Fibroblast of pulmonary artery (primary cell): ENCODE measurements around the gene MARCKS.

Experiments used
- DNase-seq: peaks from one replicate; pipeline ENCODE4 v3.0.0-alpha.2; 2010; ENCODE audit warnings: low read depth
- H3K4me3 ChIP-seq: replicated peaks from 2 replicates; pipeline ENCODE4 v1.5.1; 2011; ENCODE audit warnings: low read depth, mild to moderate bottlenecking, control low read depth, low read length, moderate library complexity
- CTCF ChIP-seq: IDR thresholded peaks from 2 replicates; pipeline ENCODE4 v1.5.1; 2011; ENCODE audit warnings: mild to moderate bottlenecking, control low read depth, low read length, inconsistent platforms; ENCODE audit errors: missing control alignments

MARCKS gene

GRCh38 chr6:113830140-113830539, 27.0 kb upstream of the MARCKS start:
- no peak for TF ChIP-seq CTCF
- no peak overlapping the region for H3K4me3 ChIP-seq

DNA sequence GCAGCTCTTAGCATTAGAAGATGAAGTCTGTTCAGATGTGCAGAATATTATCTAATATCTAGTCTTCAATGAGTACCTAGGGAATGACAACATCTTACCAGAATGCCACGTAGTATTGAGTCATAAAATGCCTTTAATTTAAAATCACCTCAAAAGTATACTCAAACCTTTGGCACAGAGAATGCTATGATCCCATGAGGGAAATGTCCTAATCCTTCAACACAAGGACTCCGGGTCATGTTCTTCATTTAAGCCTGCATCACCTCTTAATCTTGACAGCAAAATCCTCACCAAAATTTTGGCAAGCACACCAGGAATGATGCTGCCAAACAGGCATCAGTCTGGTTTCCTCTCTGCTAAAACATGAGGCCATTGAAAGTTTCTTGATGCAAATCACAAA, 23.6 kb upstream of the MARCKS start:
- no peak for TF ChIP-seq CTCF
- peak; percentile 57 for DNase-seq
- H3K4me3 ChIP-seq = no peak overlapping the region

More at GRCh38 chr6:113830140-113830539, 27.0 kb upstream of the MARCKS start:
- no peak for DNase-seq

- DNase-seq = no peak
- TF ChIP-seq CTCF = no peak
- H3K4me3 ChIP-seq = no peak overlapping the region
Measured at GRCh38 chr6:113837170-113837569, 20.0 kb upstream of the MARCKS start.

DNA sequence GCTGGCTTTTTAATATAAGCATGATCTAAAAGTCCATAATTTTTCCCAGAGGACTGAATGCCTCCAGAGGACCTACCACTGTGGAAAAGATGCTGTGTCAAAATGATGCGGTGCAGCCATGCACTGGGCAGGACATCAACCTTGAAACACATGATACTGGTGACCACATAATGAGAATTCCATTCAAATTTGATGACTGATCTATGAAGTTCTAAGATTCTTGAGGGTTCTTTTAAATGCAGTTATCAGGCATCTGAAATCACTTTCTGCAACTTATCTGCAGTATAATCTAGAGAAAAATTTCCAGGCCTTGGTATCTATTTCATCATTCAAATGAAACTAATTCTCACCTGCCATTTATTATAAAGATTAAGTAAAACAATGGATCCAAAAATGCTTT, 15.0 kb upstream of the MARCKS start:
- no peak for DNase-seq
- H3K4me3 ChIP-seq = no peak overlapping the region
- no peak for TF ChIP-seq CTCF

DNA sequence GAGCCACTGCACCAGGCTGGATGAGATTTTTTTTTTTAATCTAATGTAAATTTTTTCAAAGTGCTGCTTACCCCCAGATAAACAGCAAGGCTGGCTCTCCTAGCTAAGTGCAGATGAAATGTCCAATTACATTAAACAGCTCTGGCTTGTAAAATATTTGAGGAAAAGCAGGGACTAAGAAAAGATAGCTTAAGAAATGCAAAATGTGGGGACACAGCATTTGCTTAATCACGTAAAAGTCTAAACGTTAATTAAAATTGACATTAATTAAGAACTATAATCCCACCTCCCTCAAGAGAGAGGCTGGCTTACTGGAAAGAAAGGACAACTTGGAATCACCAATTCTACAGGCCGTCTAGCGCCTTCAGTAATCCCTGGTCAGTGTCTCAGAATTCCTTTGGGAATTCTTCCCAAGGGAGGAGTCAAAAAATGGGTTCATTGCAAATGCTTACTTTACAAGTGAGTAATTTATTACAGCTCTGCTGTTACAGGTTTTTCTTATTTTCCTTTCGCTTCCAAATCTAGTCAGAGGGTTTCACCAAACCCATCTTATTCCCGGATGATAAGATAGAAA, 13.6 kb upstream of the MARCKS start:
- no peak for TF ChIP-seq CTCF
- DNase-seq = no peak
- no peak overlapping the region for H3K4me3 ChIP-seq

GRCh38 chr6:113846577-113846976, 10.6 kb upstream of the MARCKS start:
- TF ChIP-seq CTCF = no peak
- H3K4me3 ChIP-seq = no peak overlapping the region
- no peak for DNase-seq

DNA sequence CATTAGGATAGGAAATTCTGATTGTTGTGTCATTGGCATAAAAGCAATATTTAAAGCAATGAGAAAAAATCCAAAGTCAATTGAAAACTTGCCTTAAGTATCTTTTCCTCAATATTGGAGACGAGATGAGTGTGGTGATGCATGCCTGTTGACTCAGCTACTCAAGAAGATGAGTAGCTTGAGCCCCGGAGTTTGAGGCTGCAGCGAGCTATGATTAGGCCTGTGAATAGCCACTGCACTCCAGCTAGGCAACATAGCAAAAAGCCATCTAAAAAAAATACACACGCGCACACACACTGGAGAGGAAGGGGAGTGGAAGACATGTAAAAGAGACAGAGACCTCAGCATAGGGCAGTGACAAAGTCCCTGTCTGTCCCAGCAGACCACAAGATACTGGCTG, 9.7 kb upstream of the MARCKS start:
- DNase-seq = no peak
- TF ChIP-seq CTCF = no peak
- no peak overlapping the region for H3K4me3 ChIP-seq
